NCI-H1694 treated with DMSO at 0.1 percent for 48 hours (cell line): ENCODE measurements around the gene PTGIS.
A peak's percentile ranks its signal among the peaks of the same experiment; 100 is the strongest.

Experiments
- DNase-seq: peaks from one replicate; lab custom pipeline; 2025; lab: John Stamatoyannopoulos, UW

The PTGIS gene

DNA sequence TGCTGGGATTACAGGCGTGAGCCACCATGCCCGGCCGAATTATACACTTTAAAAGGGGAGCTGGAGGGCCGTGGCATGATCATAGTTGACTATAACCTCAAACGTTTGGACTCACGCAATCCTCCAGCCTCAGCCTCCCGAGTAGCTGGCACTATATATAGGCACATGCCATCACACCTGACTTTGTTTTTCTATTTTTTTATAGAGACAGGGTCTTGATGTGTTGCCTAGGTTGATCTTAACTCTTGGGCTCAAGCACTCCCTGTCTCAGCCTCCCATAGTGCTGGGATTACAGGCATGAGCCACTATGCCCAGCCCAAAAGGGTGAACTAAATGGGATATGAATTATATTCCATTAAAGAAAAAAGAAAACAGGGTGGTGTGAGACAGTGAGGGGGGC lies 7.8 kb downstream of the PTGIS start:
- no peak for DNase-seq

GRCh38 chr20:49559411-49560081 lies 8.4 kb downstream of the PTGIS start:
- DNase-seq: no peak

DNA sequence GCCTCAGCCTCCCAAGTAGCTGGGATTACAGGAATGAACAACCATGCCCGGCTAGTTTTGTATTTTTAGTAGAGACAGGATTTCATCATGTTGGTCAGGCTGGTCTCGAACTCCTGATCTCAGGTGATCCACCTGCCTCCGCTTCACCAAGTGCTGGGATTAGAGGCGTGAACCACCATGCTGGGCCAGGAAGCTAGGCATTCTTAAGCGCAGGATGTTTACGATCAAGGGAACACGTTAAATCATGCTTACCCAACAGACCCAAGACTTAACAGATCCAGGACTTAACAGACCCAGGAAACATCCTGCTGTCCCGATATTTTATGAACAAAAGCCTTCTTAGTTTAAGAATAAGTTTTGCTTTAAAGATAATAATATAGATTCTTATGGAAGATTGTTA lies 9.1 kb downstream of the PTGIS start:
- DNase-seq: no peak

DNA sequence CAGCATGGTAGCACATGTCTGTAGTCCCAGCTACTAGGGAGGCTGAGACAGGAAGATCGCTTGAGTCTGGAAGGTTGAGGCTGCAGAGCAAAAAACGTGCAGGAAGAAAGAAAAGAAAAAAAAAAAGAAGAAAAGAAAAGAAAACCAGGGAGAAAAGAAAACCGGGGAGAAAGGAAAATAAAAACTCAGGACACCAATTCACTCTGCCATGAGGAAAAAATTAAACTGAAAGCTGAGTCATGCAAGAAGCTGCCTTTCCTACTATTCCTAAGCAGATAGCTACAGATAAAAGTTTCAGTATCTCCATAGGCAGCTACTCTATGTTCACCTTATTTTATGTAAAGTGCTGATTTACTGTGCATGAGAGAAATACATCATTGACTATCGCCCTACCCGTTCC lies 10.5 kb downstream of the PTGIS start:
- DNase-seq: no peak

DNA sequence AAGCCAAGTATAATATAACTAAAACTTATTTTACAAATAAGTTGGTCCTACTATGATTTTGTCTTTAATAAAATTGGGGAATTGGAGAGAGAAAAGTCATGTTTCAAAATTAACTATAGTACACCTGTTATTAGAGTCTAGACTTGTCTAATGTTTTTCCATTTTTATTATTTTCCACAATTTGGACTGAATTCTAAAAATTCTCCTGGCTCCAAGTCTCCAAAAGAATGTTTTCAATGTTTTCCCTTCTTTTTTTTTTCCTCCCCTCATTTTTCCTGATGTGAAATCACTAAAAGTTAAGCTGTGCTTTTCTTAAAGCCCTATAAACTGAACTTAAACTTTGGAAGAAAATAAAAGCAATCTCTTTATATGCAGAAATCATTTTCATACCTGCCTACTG lies 11.3 kb downstream of the PTGIS start:
- DNase-seq: no peak

GRCh38 chr20:49549801-49550551 lies 18.0 kb downstream of the PTGIS start:
- DNase-seq: no peak

- DNase-seq: no peak
These were observed 19.5 kb downstream of the PTGIS start for GRCh38 chr20:49548371-49548947.

GRCh38 chr20:49545572-49545971 lies 22.4 kb downstream of the PTGIS start:
- no peak for DNase-seq

DNA sequence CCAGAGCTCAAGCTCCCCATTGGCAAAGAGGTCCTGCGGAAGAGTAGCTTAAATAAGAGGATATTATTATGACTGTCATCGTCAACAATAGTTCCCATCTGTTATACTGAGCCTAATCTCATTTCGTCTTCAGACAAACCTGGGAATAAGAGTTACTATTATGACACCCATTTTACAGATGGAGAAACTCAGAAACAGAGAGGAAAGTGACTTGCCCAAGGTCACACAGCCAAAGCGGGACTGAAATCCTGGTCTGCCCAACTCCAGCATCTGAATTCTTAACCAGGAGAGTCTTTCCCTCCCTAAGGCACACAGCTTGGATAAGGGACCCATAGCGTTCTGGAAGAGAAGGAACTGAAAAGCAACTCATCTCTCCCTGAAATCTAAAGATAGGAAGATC lies 23.4 kb downstream of the PTGIS start:
- DNase-seq: no peak

DNA sequence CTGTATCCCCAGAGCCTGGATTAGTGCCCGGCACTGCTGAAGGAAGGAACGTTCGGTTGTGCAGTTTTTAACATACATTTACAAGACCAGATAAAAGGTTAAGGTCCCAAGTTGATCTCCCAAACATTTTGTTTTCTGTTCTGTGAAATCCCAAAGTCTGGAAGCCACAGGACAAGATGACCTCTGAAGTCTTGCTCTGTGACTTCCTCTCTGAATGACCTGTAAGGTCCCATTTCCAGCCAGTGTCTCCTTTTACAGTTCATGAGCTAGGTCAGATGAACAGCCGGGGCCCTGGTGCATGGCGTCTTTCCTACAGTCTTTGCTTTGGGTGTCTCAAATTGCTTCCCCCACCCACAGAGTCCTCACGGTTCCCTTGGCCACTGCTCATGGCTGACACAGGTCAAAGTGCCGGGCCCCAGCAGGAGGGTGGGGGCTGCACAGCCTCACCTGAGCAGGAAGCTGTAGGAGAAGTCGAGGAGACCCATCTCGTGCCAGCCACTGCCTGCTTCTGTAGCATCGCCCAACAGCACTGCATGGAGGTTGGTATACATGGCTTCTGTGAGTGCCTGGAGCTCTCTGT lies 24.0 kb downstream of the PTGIS start:
- no peak for DNase-seq

- DNase-seq: no peak
These were observed 24.7 kb downstream of the PTGIS start for GRCh38 chr20:49543071-49543857.

DNA sequence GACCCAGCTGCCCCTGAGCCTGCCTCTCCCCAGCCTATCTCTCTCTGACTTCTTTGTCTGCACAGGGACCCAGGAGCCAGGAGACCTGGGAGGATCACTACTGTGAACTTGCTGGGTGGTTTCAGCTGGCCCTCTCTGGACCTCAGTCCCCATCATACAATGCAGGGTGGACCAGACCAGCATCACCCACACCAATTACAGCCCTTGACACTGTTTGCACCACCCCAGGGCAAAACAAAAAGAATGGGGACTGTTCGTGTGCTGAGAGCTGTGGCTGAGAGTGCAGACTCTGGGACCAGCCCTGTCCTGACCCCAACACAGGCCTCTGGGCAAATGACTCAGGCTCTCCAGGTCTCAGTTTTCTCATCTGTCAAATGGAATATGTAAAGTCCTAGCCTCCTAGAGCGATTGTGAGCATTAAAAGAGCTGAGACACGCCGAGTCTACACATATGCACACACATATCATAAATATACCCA lies 25.4 kb downstream of the PTGIS start:
- no peak for DNase-seq

GRCh38 chr20:49541733-49542513 lies 26.0 kb downstream of the PTGIS start:
- DNase-seq: peak; percentile 66

DNA sequence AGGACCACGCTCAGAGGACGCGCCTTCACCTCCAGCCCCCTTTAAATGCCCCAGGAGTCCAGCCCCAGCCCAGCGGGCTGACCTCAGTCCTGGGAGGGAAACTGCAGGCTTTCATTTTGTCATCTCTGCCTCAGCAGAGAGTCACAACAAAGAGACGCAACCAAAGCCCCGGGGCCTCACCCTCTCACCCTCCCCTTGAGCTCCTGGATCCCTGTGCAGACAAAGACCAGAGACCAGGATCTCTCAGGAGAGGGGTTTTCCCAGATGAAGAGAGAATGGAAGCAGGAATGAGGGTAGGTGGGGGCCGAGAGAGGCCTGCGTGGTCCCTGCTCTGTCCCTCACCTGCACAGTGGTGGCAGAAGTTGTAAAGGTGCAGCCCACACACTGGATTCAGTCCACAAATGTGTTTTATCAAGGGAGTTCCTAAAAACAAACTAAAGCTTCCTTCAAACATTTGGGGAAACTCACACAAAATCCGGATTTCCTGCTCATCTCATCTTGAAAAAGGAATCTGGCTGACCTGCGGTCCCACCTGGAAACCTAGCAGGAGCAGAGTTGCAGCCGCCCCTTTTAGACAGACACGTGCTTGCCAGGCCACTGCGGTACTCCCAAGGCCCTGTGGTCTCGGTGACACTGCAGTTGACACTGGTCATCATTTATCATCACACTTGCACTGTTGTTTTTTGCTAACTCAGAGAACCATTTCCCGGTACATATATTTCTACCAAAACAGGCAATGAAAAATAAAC lies 27.1 kb downstream of the PTGIS start:
- no peak for DNase-seq

DNA sequence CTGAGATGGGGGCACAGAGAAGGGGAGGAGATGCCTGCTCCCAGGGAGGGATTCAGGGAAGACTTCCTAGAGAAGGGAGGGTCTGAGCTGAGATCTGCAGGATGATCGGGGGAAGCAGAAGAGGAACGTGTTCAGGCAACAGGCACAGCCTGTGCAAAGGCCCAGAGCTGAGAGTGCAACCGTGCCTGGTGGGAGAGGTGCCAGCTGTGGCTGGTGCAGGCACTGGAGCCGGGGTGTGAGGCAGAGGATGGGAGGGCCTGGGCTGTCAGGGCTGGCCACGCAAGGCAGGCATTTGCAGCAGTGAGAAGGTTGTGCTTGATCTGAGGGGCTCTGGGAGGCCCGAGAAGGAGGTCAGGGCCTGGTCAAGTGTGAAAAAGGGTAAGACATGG lies 27.7 kb downstream of the PTGIS start:
- DNase-seq: no peak

DNA sequence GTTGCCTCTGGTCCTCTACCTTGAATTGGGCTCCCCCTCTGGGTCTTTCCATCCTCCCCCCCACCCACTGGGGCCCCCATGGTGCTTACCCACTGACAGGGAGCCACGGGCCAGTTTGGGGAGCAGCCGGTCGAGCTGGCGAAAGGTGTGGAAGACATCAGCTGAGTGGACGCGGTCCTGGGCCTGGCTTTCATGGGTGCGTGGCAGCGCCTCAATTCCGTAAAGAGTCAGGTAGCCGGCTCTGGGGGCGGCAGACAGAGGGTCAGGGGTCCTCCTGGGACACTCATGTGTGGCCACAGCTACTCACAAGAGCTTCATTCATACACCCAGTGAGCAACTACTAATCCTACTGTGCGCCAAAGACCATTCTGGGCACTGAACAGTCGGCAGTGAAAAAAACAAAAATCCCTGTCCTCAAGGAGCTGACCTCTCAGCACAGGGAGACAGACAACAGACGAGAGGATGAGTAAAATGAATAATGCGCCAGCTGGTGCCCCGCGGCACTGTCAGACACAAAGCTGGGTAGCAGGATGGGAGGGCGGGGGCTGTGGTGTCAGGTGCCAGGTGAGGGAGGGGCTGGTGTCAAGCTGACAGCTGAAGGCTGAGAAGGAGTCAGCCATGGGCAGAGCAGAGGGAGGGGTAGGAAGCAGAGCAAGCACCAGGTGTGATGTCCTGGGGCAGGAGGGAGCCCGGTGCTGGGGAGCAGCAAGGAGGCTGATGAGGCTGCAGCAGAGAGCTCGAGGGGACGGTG lies 28.3 kb downstream of the PTGIS start:
- no peak for DNase-seq

DNA sequence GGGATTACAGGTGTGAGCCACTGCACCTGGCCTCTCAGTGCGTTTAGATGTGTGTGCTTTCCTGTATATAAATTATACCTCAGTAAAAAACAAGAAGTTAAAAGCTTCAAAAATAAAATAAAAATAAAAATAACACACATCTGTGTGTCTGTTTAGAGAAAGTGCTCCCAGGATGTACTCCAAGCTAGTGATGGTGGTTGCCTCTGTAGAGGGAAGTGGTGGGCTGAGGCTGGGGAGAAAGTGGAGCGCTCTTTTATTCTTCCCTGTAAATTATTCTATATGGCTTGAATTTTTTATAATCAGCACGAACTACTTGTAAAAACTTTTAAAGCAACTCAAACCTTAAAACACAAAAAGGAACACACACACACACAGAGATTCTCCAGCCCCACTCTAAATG lies 29.0 kb downstream of the PTGIS start:
- no peak for DNase-seq

- peak; percentile 72 for DNase-seq
These were observed 33.7 kb downstream of the PTGIS start for GRCh38 chr20:49534255-49534712.

- DNase-seq: no peak
These were observed 35.5 kb downstream of the PTGIS start for GRCh38 chr20:49532285-49532946.
